Camera-type eye (tissue), 1 donor: ENCODE results near the gene ABHD4. TPM values are rescaled to one million over a fixed set of nuclear protein-coding genes. Genes with fewer than 3 reads are reported as not detected.

Experiments
- total RNA-seq: library from RNA; depleted of rRNA; stranded (reverse); fragments of >200 nt; gene quantifications from one replicate; pipeline ENCODE4 v1.2.3, GENCODE V29; 2014

The ABHD4 gene, protein sequence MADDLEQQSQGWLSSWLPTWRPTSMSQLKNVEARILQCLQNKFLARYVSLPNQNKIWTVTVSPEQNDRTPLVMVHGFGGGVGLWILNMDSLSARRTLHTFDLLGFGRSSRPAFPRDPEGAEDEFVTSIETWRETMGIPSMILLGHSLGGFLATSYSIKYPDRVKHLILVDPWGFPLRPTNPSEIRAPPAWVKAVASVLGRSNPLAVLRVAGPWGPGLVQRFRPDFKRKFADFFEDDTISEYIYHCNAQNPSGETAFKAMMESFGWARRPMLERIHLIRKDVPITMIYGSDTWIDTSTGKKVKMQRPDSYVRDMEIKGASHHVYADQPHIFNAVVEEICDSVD
- total RNA-seq = 24.5 TPM

DNA sequence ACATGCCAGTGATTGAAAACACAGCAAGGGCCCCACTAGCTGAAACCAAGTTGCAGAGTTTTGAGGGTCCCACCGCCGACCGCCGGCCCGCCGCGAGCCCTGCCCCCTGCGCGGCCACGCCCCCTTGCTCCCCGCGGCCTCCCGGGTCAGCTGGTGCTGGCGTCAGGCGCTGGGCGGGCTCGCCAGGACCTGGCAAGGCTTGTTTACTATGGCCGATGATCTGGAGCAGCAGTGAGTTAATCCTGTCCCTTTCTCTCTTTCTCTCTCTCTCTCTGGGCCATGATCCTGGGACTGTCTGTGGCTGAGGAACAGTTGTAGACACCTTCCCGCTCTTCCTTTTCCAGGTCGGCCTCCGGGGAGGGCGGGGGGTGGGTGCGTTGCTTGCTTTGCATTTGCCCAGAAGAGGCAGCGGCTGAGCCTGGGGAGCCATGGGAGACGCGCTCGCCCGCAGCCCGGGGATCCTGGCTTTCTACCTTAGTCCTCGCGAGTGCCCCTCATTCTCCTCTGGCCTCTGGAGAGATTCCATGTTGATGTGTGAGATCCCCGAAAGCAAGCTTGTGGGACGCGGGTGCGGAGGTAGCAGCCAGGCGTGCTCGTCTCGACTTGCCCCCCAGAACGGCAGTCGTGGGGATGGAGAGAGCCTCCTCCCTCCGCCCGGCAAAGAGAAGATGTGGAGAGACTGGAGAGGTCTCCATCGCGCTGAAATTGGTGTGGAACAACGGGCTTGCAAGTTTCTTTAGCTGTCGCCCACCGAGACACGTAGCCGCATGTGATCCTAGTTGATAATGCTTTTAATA is at the start of gene ABHD4:
TSS of gene ABHD4 (plus strand) at position 202 of the 797 bp plus-strand sequence. CDS start at position 209, 7 bp downstream.

DNA sequence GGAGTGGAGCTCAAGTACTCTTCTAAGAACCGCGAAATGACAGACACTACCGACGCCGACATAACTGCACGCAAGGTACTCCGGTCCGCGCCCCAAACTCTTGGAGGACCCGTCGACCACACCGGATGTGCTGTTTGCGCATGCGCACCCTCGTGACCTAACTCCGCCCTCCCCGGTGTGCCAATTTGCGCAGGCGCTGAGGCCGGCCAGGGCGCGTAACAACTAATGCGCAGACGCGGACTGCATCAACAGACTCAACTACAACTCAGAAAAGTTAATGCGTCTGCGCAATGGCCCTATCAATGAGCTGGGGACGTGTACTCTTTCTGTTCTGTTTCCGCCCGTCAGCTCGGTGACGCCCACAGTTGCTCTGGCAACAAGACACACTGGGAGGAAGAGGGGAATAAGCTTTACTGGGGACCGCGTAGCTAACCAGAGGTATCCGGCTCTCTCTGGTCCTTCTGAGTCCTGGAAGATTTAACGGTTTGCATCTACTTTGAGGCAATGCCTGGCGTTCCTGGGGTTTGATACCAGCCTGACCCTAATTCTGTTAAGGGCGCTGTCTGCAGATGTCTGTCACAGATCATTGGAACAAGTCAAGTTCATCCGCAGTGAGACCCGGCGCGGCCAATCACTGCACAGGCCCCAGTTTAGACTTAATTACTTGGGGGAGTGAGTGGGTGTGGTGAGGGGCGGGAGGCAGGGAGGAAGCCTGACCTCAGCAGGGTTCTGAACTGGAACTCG is 8.8 kb upstream of the ABHD4 start, which contains the start of gene DAD1:
TSS of gene DAD1 (minus strand) at position 129 of the 744 bp plus-strand sequence. CDS start at position 62, 67 bp downstream.

DNA sequence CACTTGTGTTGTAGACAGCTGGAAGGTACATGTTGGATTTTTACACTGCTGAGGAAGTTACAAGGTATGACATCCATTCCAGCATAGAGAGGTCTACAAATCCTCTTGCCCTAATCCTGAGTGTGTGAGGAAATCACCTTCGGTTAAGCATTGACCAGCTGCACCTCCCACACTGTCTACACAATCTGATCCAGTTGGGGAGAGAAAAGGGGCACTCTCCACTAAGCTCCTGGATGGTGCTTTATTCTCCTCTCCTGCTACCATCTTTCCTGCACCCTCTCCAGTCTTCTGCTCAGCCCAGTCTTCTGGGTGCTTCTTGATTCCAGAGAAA is 46.2 kb downstream of the ABHD4 start, which contains the start of gene OR6J1:
TSS of gene OR6J1 (minus strand) at position 48 of the 331 bp plus-strand sequence. CDS start 9,541 bp downstream, outside the sequence.

Other genes starting within 250 kb of the ABHD4 start
- gene DAD1, start 9.1 kb upstream of the ABHD4 start, total RNA-seq = 184 TPM
- gene OR6J1, start 46.1 kb downstream of the ABHD4 start, total RNA-seq = not detected
- 54.7 TPM for gene OXA1L, start 168.4 kb downstream of the ABHD4 start, total RNA-seq
- 4.1 TPM for gene SLC7A7, start 217.1 kb downstream of the ABHD4 start, total RNA-seq
- gene MRPL52, start 231.6 kb downstream of the ABHD4 start, total RNA-seq = 36.0 TPM
- 148 TPM for gene MMP14, start 238.3 kb downstream of the ABHD4 start, total RNA-seq